Fibroblast of lung (primary cell): ENCODE measurements around the gene CNOT9. TPM values are rescaled to one million over a fixed set of nuclear protein-coding genes. Genes with fewer than 3 reads are reported as not detected.

ENCODE experiments used
- DNase-seq, 2 donors: peaks; one replicate each; pipeline versions ENCODE4 v3.0.0 to v3.0.0-alpha.2; 2010; ENCODE audit warnings: low read depth in 2 of 2
- H2AFZ ChIP-seq: 2 replicates; pipeline ENCODE4 v1.5.1; 2012; ENCODE audit warnings: low read length, control low read depth, inconsistent platforms
- H3K27ac ChIP-seq: 2 replicates; pipeline ENCODE4 v1.5.1; 2011; ENCODE audit warnings: low read length, control low read depth; ENCODE audit not compliant: insufficient read depth
- H3K27me3 ChIP-seq: 2 replicates; pipeline ENCODE4 v1.5.1; 2011; ENCODE audit warnings: mild to moderate bottlenecking, low read length; ENCODE audit not compliant: control insufficient read depth, insufficient read depth
- H3K36me3 ChIP-seq: 2 replicates; pipeline ENCODE4 v1.5.1; 2011; ENCODE audit warnings: low read length; ENCODE audit not compliant: control insufficient read depth, insufficient read depth
- H3K4me1 ChIP-seq: 2 replicates; pipeline ENCODE4 v1.5.1; 2011; ENCODE audit warnings: low read length; ENCODE audit not compliant: control insufficient read depth, insufficient read depth; ENCODE audit errors: extremely low read depth
- H3K4me2 ChIP-seq: 2 replicates; pipeline ENCODE4 v1.5.1; 2011; ENCODE audit warnings: low read length, control low read depth; ENCODE audit not compliant: insufficient read depth; ENCODE audit errors: extremely low read depth
- H3K4me3 ChIP-seq, 4 experiments: fragments of 200-600 bp in 1 of 4; sonication (generic) in 1 of 4; replicated peaks in 1 of 4; 2 replicates each; pipeline ENCODE4 v1.5.1; 2011 to 2016; ENCODE audit warnings: low read length in 4 of 4, low read depth in 3 of 4, mild to moderate bottlenecking in 3 of 4, control low read depth in 2 of 4, inconsistent platforms in 1 of 4, mixed read lengths in 1 of 4; ENCODE audit not compliant: insufficient read depth in 1 of 4; ENCODE audit errors: control extremely low read depth in 1 of 4
- H3K79me2 ChIP-seq: 2 replicates; pipeline ENCODE4 v1.5.1; 2012; ENCODE audit warnings: mild to moderate bottlenecking, low read length, inconsistent platforms; ENCODE audit not compliant: control insufficient read depth, insufficient read depth
- H3K9ac ChIP-seq: 2 replicates; pipeline ENCODE4 v1.5.1; 2011; ENCODE audit warnings: mild to moderate bottlenecking, low read length, control low read depth; ENCODE audit not compliant: insufficient read depth
- H3K9me3 ChIP-seq: 2 replicates; pipeline ENCODE4 v1.5.1; 2012; ENCODE audit warnings: low read depth, low read length; ENCODE audit not compliant: control insufficient read depth, insufficient read depth
- H4K20me1 ChIP-seq: 2 replicates; pipeline ENCODE4 v1.5.1; 2011; ENCODE audit warnings: low read length; ENCODE audit not compliant: control insufficient read depth, insufficient read depth; ENCODE audit errors: extremely low read depth
- EZH2 ChIP-seq: IDR thresholded peaks from 2 replicates; pipeline ENCODE4 v1.5.1; 2012; ENCODE audit warnings: low read length, control low read depth, mild to moderate bottlenecking; ENCODE audit errors: missing control alignments
- polyA plus RNA-seq, 2 donors: library from polyadenylated mRNA; depleted of rRNA in 1 of 2; stranded (reverse) in 1 of 2; unstranded in 1 of 2; fragments of >200 nt; gene quantifications; 2 replicates each; pipeline ENCODE4 v1.2.1, GENCODE V29; 2011 to 2012; ENCODE audit warnings: missing spikeins in 1 of 2
- total RNA-seq: library from RNA; depleted of rRNA; stranded (reverse); fragments of >200 nt; gene quantifications from 2 replicates; pipeline ENCODE4 v1.2.1, GENCODE V29; 2014
- TF ChIP-seq, protein P1 (sequence below), 2 donors: IDR thresholded peaks in 1 of 2; conservative IDR thresholded peaks in 1 of 2; 1 replicate in 1 of 2; 2 replicates in 1 of 2; pipeline ENCODE4 v1.5.1; 2011 to 2012; ENCODE audit warnings: low read length in 2 of 2, control low read depth in 1 of 2, inconsistent platforms in 1 of 2, low read depth in 1 of 2, mild to moderate bottlenecking in 1 of 2

The CNOT9 gene
- total and polyA plus RNA-seq, 2 donors (not counting 1 experiment from before 2014, with no cell fraction given), result 31.4 to 45.9 TPM

DNA sequence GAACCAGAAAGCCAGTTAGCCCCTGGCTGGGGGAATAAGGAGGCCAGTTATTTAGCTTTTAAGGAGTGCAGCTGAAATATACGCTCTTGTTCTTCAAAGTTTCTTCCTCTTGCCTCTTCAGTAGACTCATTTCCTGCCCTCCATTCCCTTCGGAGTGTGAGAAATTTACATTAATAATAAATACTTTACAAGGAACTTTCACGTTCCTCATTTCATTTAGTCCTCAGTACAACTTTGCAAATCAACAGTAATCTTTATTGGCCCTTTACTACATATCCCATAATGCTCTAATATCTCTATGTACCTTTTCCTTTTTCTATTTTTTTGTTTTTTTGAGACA is 54.7 kb downstream of the CNOT9 start:
- no peaks in the 10 kb centered on the region for H3K27me3 ChIP-seq
- no peak for DNase-seq
- H3K27ac ChIP-seq, result no peak overlapping the region
- H3K9ac ChIP-seq, result no peak overlapping the region
- no peak overlapping the region for H3K4me3 ChIP-seq
- H4K20me1 ChIP-seq, result no peaks in the 10 kb centered on the region
- H3K9me3 ChIP-seq, result no peaks in the 10 kb centered on the region
- H2AFZ ChIP-seq, result no peak overlapping the region
- no peaks in the 10 kb centered on the region for H3K79me2 ChIP-seq
- H3K36me3 ChIP-seq, result no peaks in the 10 kb centered on the region
- no peak for TF ChIP-seq EZH2
- TF ChIP-seq, protein P1, sequence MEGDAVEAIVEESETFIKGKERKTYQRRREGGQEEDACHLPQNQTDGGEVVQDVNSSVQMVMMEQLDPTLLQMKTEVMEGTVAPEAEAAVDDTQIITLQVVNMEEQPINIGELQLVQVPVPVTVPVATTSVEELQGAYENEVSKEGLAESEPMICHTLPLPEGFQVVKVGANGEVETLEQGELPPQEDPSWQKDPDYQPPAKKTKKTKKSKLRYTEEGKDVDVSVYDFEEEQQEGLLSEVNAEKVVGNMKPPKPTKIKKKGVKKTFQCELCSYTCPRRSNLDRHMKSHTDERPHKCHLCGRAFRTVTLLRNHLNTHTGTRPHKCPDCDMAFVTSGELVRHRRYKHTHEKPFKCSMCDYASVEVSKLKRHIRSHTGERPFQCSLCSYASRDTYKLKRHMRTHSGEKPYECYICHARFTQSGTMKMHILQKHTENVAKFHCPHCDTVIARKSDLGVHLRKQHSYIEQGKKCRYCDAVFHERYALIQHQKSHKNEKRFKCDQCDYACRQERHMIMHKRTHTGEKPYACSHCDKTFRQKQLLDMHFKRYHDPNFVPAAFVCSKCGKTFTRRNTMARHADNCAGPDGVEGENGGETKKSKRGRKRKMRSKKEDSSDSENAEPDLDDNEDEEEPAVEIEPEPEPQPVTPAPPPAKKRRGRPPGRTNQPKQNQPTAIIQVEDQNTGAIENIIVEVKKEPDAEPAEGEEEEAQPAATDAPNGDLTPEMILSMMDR (conservative IDR thresholded peaks at IDR 0.05 in 1 of 2, IDR thresholded peaks at IDR 0.05 in 1 of 2; ENCODE audit: low read depth in 1 of 2, low read length in 2 of 2), result no peak
- no peaks in the 10 kb centered on the region for H3K4me1 ChIP-seq
- H3K4me2 ChIP-seq, result no peak overlapping the region

DNA sequence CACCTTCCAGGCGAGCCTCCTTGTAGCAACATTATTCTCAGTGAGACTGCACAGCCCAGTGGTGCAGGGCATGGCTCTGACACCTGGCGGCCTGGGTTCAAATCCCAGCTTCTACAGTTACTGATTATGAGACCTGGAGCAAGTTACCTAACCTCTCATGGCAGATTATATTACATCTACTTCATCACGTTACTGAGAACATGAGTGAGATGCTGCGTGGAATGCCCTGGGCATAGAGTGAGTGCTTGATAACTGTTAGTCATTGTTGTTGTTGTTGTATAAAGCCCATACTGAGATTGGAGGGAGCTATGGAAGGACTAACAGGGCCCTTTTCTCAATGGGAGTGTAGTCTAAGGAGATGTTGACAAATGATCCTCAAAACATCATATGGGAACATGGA is 57.7 kb downstream of the CNOT9 start:
- Histone ChIP-seq H3K9ac (no peak overlapping the region), H3K27ac (no peak overlapping the region), H3K27me3 (no peaks in the 10 kb centered on the region), H3K9me3 (no peaks in the 10 kb centered on the region), H3K36me3 (no peaks in the 10 kb centered on the region), H3K4me2 (no peak overlapping the region), H2AFZ (no peak overlapping the region), H3K4me3 (no peak overlapping the region), H3K79me2 (no peaks in the 10 kb centered on the region), H4K20me1 (no peaks in the 10 kb centered on the region), H3K4me1 (no peaks in the 10 kb centered on the region)
- DNase-seq, result no peak
- TF ChIP-seq, protein P1 (conservative IDR thresholded peaks at IDR 0.05 in 1 of 2, IDR thresholded peaks at IDR 0.05 in 1 of 2; ENCODE audit: low read depth in 1 of 2, low read length in 2 of 2), result no peak
- no peak for TF ChIP-seq EZH2

DNA sequence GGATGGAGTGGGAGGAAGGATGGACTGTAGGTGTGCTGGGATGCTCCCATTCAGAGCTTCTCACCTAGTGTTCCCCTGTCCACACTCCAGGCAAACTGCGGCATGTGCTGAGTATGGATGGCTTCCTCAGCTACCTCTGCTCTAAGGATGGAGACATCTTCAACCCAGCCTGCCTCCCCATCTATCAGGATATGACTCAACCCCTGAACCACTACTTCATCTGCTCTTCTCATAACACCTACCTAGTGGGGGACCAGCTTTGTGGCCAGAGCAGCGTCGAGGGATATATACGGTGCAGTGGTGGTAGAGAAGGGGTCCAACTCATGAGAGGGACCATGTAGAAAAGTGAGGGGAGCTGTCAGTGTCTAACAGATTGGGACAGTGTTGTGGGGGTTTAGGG is 59.3 kb downstream of the CNOT9 start:
- TF ChIP-seq, protein P1 (conservative IDR thresholded peaks at IDR 0.05 in 1 of 2, IDR thresholded peaks at IDR 0.05 in 1 of 2; ENCODE audit: low read depth in 1 of 2, low read length in 2 of 2), result no peak
- TF ChIP-seq EZH2, result no peak
- H3K27me3 ChIP-seq, result no peaks in the 10 kb centered on the region
- H3K9me3 ChIP-seq, result no peaks in the 10 kb centered on the region

More for the DNA sequence above, 59.3 kb downstream of the CNOT9 start:
- no peak overlapping the region for H3K9ac ChIP-seq
- H3K4me1 ChIP-seq, result no peaks in the 10 kb centered on the region
- DNase-seq, result no peak
- H3K27ac ChIP-seq, result no peak overlapping the region
- no peaks in the 10 kb centered on the region for H4K20me1 ChIP-seq
- H3K4me2 ChIP-seq, result no peak overlapping the region
- no peak overlapping the region for H3K4me3 ChIP-seq
- no peaks in the 10 kb centered on the region for H3K36me3 ChIP-seq
- no peak overlapping the region for H2AFZ ChIP-seq
- H3K79me2 ChIP-seq, result no peaks in the 10 kb centered on the region
